ENCODE data around the gene GNB1L. TPM values are rescaled to one million over a fixed set of nuclear protein-coding genes. Genes with fewer than 3 reads are reported as not detected.

GNB1L gene
- total RNA-seq, 4 donors from 2014 or later: 4.3 to 7.6 (median 6.1) TPM

- DNase-seq (ENCODE audit: low spot score) (no peak), ATAC-seq (ENCODE audit: low FRiP score) (no peak)
- no peak for TF ChIP-seq CTCF (IDR thresholded peaks at IDR 0.05)
Observed at GRCh38 chr22:19866665-19867009, 12.0 kb upstream of the GNB1L start.

GRCh38 chr22:19865141-19865829 lies 10.6 kb upstream of the GNB1L start:
- no peak for TF ChIP-seq CTCF (IDR thresholded peaks at IDR 0.05)
- no peak for ATAC-seq (ENCODE audit: low FRiP score)
- DNase-seq (ENCODE audit: low spot score): no peak

- no peak for TF ChIP-seq CTCF (IDR thresholded peaks at IDR 0.05)
- no peak for DNase-seq (ENCODE audit: low spot score)
Observed at GRCh38 chr22:19864538-19865106, 9.9 kb upstream of the GNB1L start.

GRCh38 chr22:19863571-19863970 lies 8.9 kb upstream of the GNB1L start:
- TF ChIP-seq CTCF (IDR thresholded peaks at IDR 0.05): no peak
- ATAC-seq (ENCODE audit: low FRiP score) (no peak), DNase-seq (ENCODE audit: low spot score) (no peak)

More at GRCh38 chr22:19864538-19865106, 9.9 kb upstream of the GNB1L start:
- ATAC-seq (ENCODE audit: low FRiP score): no peak

GRCh38 chr22:19862619-19863246 lies 8.1 kb upstream of the GNB1L start:
- no peak for ATAC-seq (ENCODE audit: low FRiP score)
- no peak for DNase-seq (ENCODE audit: low spot score)
- TF ChIP-seq CTCF (IDR thresholded peaks at IDR 0.05): no peak

- DNase-seq (ENCODE audit: low spot score) (no peak), ATAC-seq (ENCODE audit: low FRiP score) (no peak)
- TF ChIP-seq CTCF (IDR thresholded peaks at IDR 0.05): no peak
Observed at GRCh38 chr22:19859861-19860510, 5.3 kb upstream of the GNB1L start.
